HG03571 (cell line): ENCODE results near the gene MTHFSD.

Source experiments
- ATAC-seq: cut with Tn5 transposase; IDR thresholded peaks from one replicate; pipeline ENCODE4 v1.9.1; 2021; ENCODE audit not compliant: unreplicated experiment

MTHFSD gene

DNA sequence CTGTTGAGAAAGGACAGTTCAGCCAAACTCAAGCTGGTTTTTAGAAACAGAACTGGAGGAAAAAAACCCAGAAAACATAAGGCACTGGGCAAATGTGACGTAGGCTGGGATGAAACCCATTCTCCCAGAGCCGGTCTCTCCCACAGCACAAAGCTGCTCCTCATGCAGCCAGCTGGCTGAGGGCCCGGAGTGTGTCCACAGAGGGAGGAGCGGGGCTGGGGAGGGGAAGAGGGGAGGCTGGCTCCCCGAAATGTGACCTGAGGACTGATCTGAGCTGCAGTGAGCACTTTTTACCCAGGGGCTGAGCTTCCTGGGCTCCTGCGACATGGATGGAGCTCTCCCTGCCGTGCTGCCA is 23.9 kb downstream of the MTHFSD start:
- ATAC-seq, result no peak

DNA sequence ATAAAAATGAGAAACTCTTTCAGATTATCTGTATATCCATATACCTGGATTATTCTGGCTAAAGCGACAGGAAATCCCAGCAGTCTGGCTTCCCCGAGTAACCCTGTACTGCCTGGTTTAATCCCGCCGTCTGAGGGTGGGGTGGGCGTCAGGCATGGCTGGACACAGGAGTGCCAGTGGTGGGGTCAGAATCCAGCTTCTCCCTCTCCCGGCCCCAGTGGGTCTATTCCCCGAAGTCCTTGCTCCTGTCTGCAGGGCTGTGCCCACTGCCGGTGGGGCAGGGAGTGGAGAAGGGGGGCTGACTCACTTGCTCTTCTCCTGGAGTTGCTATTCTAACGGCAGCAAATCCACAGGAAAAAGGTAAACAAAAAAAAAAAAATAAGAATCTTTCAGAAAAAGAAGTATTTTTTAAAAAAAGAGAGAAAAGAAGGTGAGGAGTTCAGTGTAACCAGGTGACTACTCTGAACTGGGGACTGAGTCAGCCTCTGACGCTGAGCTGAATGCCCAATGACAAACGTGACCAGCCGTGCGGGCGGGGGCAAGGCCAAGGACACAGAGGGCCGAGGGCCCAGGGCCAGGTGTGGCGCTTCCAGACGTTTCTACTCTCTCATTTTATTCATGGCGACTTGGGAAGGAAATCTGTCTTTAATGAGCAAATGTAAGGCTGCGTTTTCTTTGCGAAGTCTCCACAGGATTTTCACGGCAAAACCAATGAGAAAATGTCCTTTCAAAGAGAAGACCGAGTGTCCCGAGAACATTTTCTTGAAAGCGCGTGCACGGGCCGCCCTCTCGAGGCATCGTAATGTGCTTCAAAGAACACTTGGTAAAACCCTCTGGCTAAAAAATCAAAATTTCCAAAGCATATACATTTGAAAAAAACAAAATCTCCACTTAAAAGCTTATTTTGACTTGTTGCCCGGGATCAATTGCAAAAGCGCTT is 24.5 kb downstream of the MTHFSD start:
- no peak for ATAC-seq

- no peak for ATAC-seq
Observed at GRCh38 chr16:86529160-86529559, 25.9 kb downstream of the MTHFSD start.

DNA sequence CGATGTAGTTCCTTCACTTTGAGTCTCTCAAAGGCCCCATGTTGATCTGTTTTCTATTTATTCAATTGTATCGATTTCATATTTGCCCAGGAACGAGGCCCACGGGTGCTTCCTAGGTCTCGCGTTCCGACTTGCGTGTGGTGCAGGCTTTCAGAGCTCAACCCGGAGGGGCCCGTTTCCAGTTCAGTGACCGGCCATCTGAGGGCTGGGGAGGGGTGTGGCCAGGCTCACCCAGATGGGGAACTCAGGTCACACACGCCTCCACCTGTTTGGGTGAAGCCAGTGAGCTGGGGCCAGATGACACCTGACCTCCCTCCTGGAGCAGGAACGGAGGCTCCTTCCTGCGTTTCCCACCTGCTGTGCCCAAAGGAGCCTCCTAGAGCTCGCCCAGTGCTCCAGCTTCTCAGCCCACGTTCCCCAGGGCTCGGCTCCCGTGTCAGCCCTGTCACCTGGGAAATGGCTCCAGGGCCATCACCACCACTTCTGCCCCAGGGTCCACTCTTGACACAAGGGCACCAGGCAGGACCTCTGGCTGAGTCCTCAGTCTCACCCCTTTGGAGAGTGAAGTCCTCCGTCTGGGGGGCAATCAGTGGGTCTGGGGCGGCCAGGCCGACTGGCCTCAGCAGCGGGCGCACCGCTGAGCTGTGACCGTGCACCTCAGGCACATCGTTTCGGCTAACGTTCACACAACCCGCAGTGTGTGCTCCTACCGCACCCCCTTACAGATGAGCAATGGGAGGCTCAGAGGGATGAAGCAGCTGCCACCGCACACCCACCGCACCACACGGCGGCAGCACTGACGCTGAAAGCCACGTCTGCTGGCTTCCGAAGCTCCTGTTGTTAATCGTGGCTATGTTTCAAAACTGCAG is 26.7 kb downstream of the MTHFSD start:
- no peak for ATAC-seq

DNA sequence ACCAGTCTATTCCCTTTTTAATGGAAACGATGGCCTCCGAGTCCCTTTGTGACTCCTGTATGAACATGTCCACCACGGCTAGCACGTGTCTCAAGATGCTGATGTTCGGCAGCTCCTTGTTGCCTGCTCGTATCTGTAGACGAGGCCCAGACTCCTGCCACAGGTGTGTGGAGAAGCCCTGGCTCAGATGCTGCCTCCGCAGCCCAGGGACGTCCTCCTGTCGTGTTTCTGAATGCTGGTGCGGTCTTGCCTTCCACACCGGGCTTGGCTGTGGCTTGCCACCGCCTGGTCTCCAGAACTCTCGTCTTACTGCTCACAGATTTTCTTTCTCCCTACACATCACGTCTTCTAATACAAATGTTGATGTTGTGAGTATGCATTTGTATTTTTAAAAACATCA is 27.7 kb downstream of the MTHFSD start:
- ATAC-seq, result no peak

DNA sequence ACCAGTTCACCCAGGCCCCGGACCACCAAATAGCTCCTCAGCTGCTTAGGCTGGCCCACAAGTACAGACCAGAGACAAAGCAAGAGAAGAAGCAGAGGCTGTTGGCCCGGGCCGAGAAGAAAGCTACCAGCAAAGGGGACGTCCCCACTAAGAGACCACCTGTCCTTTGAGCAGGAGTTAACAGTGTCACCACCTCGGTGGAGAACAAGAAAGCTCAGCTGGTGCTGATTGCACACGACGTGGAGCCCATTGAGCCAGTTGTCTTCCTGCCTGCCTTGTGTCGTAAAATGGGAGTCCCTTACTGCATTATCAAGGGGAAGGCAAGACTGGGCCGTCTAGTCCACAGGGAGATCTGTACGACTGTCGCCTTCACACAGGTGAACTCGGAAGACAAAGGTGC is 29.3 kb downstream of the MTHFSD start:
- ATAC-seq, result no peak

DNA sequence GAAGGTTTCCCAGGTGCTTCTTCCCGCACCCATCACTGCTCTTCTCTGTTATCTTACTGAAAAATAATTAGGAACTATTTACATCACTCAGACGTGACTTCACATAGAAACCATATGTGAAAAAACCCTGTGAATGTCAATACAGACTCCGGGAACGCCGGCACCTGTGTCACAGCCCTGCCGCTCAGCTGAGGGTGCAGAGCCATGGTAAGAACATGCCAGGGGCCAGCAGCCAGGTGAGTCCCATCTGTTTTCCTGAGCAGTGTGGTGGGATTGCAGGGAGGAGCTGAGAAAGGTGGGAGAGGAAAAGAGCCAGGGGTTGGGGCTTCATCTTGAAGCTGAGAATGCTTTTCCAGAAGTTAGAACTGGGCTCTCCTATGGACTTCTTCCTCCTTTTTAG is 31.0 kb downstream of the MTHFSD start:
- ATAC-seq, result no peak

GRCh38 chr16:86523166-86523740 is 31.8 kb downstream of the MTHFSD start:
- no peak for ATAC-seq

GRCh38 chr16:86522634-86523033 is 32.4 kb downstream of the MTHFSD start:
- no peak for ATAC-seq

- ATAC-seq, result no peak
Observed at GRCh38 chr16:86521236-86522197, 33.5 kb downstream of the MTHFSD start.

GRCh38 chr16:86520317-86521210 is 34.5 kb downstream of the MTHFSD start:
- ATAC-seq, result no peak

DNA sequence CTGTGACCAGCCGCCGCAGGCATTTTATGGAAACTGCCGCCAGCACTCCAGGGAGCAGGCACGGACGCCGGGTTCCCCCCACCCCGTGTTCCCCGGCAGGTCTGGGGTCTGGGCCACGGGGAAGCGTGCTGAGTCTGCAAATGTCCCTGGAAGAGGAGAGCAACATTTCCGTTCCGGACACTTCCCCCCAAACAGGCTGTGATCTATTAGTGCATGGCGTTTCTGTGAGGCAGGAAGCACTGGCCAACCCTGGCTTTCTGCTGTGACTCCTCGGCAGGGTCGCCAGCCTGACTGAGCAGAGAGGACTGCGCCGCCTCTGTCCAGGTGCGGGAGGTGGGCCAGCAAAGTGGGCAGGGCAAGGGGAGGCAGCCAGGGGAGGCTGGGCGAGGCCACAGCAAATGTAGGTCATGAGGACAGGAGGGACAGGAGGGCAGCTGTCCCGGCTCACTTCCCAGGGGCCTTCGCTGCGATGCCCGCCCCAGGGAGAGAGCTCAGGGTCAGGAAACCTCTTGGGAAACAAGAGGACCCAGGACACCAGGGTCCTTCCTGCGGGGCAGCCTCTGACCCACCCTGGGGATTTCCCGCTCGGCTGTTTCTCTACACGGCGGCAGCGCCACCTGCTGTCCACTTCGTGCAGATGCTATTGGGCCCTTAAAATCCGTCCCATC is 35.3 kb downstream of the MTHFSD start:
- ATAC-seq, result no peak

DNA sequence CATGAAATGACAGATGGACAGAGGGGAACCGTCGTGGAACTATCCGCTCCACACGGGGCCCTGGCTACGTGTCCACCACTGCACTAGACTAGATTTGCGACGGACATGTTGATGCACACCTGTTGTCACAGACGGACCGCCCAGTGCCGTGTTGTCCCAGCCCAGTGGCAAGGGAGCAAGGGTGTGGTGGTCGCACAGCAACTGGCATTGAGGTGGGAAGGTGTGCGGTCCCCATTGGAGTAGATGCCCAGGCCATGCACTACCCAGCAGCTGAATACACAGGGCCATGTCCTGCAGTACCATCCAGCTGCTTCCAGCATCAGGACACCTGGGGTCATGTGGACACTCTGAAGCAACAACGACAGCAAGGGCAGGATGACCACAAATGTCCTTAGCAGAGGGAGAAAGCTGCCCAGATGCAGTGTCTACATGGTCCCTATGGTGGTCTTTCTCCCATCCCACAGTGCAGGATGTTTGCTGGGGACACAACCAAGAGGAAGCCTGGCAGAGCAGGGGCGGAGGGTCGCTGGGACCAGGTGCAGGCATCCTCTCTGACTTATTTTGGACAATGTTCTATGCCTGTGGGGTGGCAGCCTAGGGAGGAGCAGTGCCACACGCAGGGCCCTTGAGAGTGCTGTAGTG is 35.9 kb downstream of the MTHFSD start:
- ATAC-seq, result no peak

DNA sequence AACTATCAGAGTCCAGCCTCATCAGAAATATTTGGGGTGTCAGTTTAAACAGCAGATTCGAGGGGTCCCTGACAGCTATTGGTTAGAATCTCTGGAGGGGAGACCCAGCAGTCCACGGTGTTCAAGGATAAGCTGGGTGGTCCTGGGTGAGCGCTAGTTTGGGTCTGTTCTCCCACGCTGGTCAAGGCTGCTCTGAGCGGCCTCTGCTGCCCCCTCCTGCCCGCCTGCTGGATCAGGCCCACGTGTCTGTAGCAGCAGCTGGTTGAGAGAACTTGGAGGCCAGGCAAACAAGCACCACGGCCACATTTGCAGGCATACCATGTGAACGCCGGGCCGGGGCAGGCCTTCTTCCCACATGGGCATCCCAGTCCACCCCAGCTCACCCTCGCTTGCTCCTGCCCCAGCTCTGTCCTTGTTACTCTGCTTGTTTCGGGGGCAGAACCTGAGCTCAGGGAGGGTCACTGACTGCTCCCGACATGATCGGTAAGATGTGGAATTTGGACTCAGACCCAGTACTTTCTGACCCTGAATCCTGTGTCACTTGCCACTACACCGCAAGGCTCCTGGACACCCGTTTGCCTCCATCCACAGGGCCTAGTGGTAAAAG is 37.3 kb downstream of the MTHFSD start:
- ATAC-seq, result no peak

GRCh38 chr16:86517033-86517432 is 38.0 kb downstream of the MTHFSD start:
- ATAC-seq, result no peak

DNA sequence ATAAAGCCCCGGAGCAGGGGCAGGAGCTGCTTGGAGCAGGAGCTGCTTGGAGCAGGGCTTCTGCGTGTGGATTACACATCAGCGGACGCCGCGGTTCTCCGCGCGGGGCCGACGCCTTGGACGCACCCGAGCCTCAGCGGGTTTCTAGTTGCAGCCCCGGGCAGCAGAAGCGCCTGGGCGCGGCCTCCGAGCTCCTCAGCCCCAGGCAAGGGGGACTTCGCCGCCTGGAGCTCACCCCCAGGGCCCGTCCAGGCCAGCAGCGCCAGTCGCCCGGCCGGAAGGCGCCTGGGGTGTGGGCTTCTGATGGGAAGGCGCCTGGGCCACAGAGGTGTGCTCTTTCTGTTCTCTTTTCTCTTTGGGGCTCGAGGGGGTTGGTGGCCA is 38.4 kb downstream of the MTHFSD start:
- no peak for ATAC-seq

DNA sequence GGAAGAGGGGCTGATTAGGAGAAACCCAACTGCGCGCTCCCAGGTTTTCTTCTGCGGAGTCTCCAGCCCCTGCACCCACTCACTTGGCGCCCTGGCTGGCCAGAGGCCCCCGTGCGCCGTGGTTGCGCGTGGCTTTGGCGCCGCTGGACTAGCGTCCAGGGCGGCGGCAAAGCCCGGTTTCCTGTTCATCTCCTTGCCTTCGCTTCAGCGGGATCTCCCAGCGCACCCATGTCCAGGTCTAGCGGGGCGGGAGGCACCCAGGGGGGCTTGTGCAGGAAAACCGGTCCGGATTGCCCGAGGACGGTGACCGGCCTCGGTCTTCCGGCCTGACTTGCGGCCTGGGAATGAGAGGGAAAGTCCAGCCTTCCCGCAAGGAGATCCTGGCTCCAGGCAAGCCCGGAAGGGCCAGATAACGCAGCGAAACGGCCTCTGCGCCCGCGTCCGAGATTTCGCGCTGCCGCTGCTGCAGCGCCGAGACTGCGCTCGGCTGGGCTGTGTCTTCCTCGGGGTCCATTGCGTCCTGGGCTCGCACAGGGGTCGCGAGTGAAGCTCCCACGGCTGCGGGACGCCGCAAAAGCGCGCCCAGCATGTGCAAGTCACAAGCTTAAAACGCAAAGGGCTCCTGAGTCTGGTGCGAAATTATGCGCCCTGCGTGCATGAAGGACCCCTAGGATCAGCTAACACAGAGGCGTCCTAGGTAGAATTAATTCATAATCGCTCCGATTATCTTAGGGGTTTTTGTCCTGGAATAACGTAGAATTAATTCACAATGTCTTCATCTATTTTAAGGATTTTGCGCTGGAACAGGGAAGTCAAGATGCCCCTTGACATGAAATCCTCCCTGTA is 39.0 kb downstream of the MTHFSD start:
- no peak for ATAC-seq
